Suprapubic skin (tissue), 4 donors: ENCODE results near the gene GPAM.

Source experiments
- CTCF ChIP-seq, 2 donors: fragments of 200-600 bp in 1 of 2; fragments of 450-650 bp in 1 of 2; sonication (generic) in 1 of 2; IDR thresholded peaks; one replicate each; pipeline ENCODE4 v1.5.1; 2016 to 2019; ENCODE audit warnings: antibody characterized with exemption in 2 of 2, mild to moderate bottlenecking in 1 of 2, moderate library complexity in 1 of 2
- POLR2A ChIP-seq, 2 donors: fragments of 450-650 bp; IDR thresholded peaks; one replicate each; pipeline ENCODE4 v1.6.1; 2017; ENCODE audit warnings: antibody characterized with exemption in 2 of 2, mild to moderate bottlenecking in 2 of 2, moderate library complexity in 2 of 2
- POLR2AphosphoS5 ChIP-seq, 3 donors: sonication (generic); formaldehyde crosslinking; IDR thresholded peaks; one replicate each; pipeline ENCODE4 v1.6.1; 2017; ENCODE audit warnings: antibody characterized with exemption in 3 of 3

- TF ChIP-seq POLR2A (IDR thresholded peaks at IDR 0.05): no peak
- TF ChIP-seq CTCF (IDR thresholded peaks at IDR 0.05): no peak
- TF ChIP-seq POLR2AphosphoS5 (IDR thresholded peaks at IDR 0.05): no peak
Measured at GRCh38 chr10:112136486-112137153, 46.9 kb downstream of the GPAM start.
